ENCODE measurements around the gene THSD4. TPM values are rescaled to one million over a fixed set of nuclear protein-coding genes. Genes with fewer than 3 reads are reported as not detected.
A peak's percentile ranks its signal among the peaks of the same experiment; 100 is the strongest.

THSD4 gene
- total and polyA plus RNA-seq, 7 donors = 0.21 to 3.1 (median 1.8) TPM

GRCh38 chr15:71777216-71777943 lies 662.1 kb downstream of the THSD4 start:
- no peak for TF ChIP-seq CTCF (IDR thresholded peaks at IDR 0.05)

GRCh38 chr15:71779073-71779797 lies 664.0 kb downstream of the THSD4 start:
- no peak for DNase-seq
- peaks cover 0 to 5% of the 10 kb centered on the region in 2 donors for H3K36me3 ChIP-seq (ENCODE audit: insufficient read depth in 1 of 2, low read depth in 1 of 2)
- WGBS, 3 donors = 87 to 92% (median 90%) methylated on average over 6 of the region's 6 CpGs
- no peaks in the 10 kb centered on the region for H3K9me3 ChIP-seq
- H3K27ac ChIP-seq = no peak overlapping the region
- TF ChIP-seq CTCF (IDR thresholded peaks at IDR 0.05) = no peak
- intact Hi-C loops (cut with DNase I) = no loop called here
- no peak overlapping the region for H3K4me3 ChIP-seq
- peaks cover 0 to 2% (median 0%) of the 10 kb centered on the region in 3 donors for H3K27me3 ChIP-seq (ENCODE audit: insufficient read depth in 3 of 3, low read length in 2 of 3)
- H3K4me1 ChIP-seq = peaks cover 6% of the 10 kb centered on the region
- no peak for ATAC-seq

More at GRCh38 chr15:71777216-71777943, 662.1 kb downstream of the THSD4 start:
- ATAC-seq (no peak), DNase-seq (no peak)
- peaks cover 0 to 5% of the 10 kb centered on the region in 2 donors for H3K36me3 ChIP-seq (ENCODE audit: insufficient read depth in 1 of 2, low read depth in 1 of 2)
- H3K4me1 ChIP-seq = peaks cover 6% of the 10 kb centered on the region
- intact Hi-C loops (cut with DNase I) = no loop called here
- H3K4me3 ChIP-seq = no peak overlapping the region
- no peaks in the 10 kb centered on the region for H3K9me3 ChIP-seq
- H3K27me3 ChIP-seq (ENCODE audit: insufficient read depth in 3 of 3, low read length in 2 of 3) = peaks cover 0 to 2% (median 0%) of the 10 kb centered on the region in 3 donors
- 83 to 85% (median 85%) methylated on average over 16 of the region's 16 CpGs for WGBS, 3 donors
- H3K27ac ChIP-seq = no peak overlapping the region

- H3K4me3 ChIP-seq = no peak overlapping the region
- intact Hi-C loops (cut with DNase I) = loop anchor here in 1 of 2 donors (5.0 kb wide), 1 partner anchor 377 kb away; no protein-coding TSS in a partner anchor
- ATAC-seq = peak in 1 of 4 donors; percentile 38
- TF ChIP-seq CTCF (IDR thresholded peaks at IDR 0.05) = peak; percentile 58
- H3K27me3 ChIP-seq (ENCODE audit: insufficient read depth in 3 of 3, low read length in 2 of 3) = peaks cover 0 to 2% (median 0%) of the 10 kb centered on the region in 3 donors
- peaks cover 0 to 5% of the 10 kb centered on the region in 2 donors for H3K36me3 ChIP-seq (ENCODE audit: insufficient read depth in 1 of 2, low read depth in 1 of 2)
- peaks cover 6% of the 10 kb centered on the region for H3K4me1 ChIP-seq
- no peak for DNase-seq
- no peak overlapping the region for H3K27ac ChIP-seq
- WGBS, 3 donors = 18 to 31% (median 21%) methylated on average over 13 of the region's 13 CpGs
- H3K9me3 ChIP-seq = no peaks in the 10 kb centered on the region
Observed at GRCh38 chr15:71780115-71780976, 665.1 kb downstream of the THSD4 start.

- WGBS, 3 donors = 82 to 85% (median 83%) methylated on average over 9 of the region's 9 CpGs
- H3K27ac ChIP-seq = no peak overlapping the region
Observed at GRCh38 chr15:71781179-71781964, 666.1 kb downstream of the THSD4 start.

More at GRCh38 chr15:71781179-71781964, 666.1 kb downstream of the THSD4 start:
- DNase-seq (no peak), ATAC-seq (no peak)
- H3K4me3 ChIP-seq = no peak overlapping the region
- peaks cover 6% of the 10 kb centered on the region for H3K4me1 ChIP-seq
- H3K9me3 ChIP-seq = no peaks in the 10 kb centered on the region
- peaks cover 0 to 2% (median 0%) of the 10 kb centered on the region in 3 donors for H3K27me3 ChIP-seq (ENCODE audit: insufficient read depth in 3 of 3, low read length in 2 of 3)
- TF ChIP-seq CTCF (IDR thresholded peaks at IDR 0.05) = no peak
- intact Hi-C loops (cut with DNase I) = loop anchor here in 1 of 2 donors (5.0 kb wide), 1 partner anchor 376 kb away; no protein-coding TSS in a partner anchor
- peaks cover 0 to 5% of the 10 kb centered on the region in 2 donors for H3K36me3 ChIP-seq (ENCODE audit: insufficient read depth in 1 of 2, low read depth in 1 of 2)
